Neural progenitor cell (in vitro differentiated cells): ENCODE results near the gene MRPL19. TPM values are rescaled to one million over a fixed set of nuclear protein-coding genes. Genes with fewer than 3 reads are reported as not detected.
"Not testable (repeated sequence)": the region's sequence is repeated elsewhere in the genome, so short reads cannot be mapped to it uniquely, and the experiment has no call there.

Source experiments
- DNase-seq: peaks from one replicate; pipeline ENCODE4 v3.0.0-alpha.2; 2016; ENCODE audit warnings: low spot score
- H2AFZ ChIP-seq: fragments of 200-600 bp; sonication (generic); replicated peaks from 2 replicates; pipeline ENCODE4 v1.6.1; 2016; ENCODE audit warnings: antibody characterized with exemption
- H3F3A ChIP-seq: fragments of 200-600 bp; sonication (generic); 2 replicates; pipeline ENCODE4 v1.6.1; 2016; ENCODE audit warnings: antibody characterized with exemption, low read depth
- H3K27ac ChIP-seq: fragments of 200-600 bp; sonication (generic); 2 replicates; pipeline ENCODE4 v1.5.1; 2016; ENCODE audit warnings: mild to moderate bottlenecking
- H3K27me3 ChIP-seq: fragments of 200-600 bp; sonication (generic); 2 replicates; pipeline ENCODE4 v1.6.1; 2016; ENCODE audit warnings: mild to moderate bottlenecking, moderate library complexity
- H3K36me3 ChIP-seq: fragments of 200-600 bp; sonication (generic); 2 replicates; pipeline ENCODE4 v1.5.1; 2016
- H3K4me1 ChIP-seq: fragments of 200-600 bp; sonication (generic); 2 replicates; pipeline ENCODE4 v1.6.1; 2016; ENCODE audit warnings: mixed run types
- H3K4me2 ChIP-seq: fragments of 200-600 bp; sonication (generic); 2 replicates; pipeline ENCODE4 v1.6.1; 2016
- H3K4me3 ChIP-seq: fragments of 200-600 bp; sonication (generic); 2 replicates; pipeline ENCODE4 v1.5.1; 2016
- H3K79me2 ChIP-seq: fragments of 200-600 bp; sonication (generic); 2 replicates; pipeline ENCODE4 v1.6.1; 2016; ENCODE audit warnings: low read depth
- H3K9ac ChIP-seq: fragments of 200-600 bp; sonication (generic); 2 replicates; pipeline ENCODE4 v1.6.1; 2016
- H3K9me3 ChIP-seq: fragments of 200-600 bp; sonication (generic); 2 replicates; pipeline ENCODE4 v1.5.1; 2016; ENCODE audit warnings: low read depth
- H4K20me1 ChIP-seq: fragments of 200-600 bp; sonication (generic); 2 replicates; pipeline ENCODE4 v1.6.1; 2016; ENCODE audit warnings: low read depth
- H3K27ac Mint-ChIP-seq: 3 replicates; pipeline ENCODE4 v1.8.0; 2021; ENCODE audit warnings: mixed read lengths
- H3K27me3 Mint-ChIP-seq: 2 replicates; pipeline ENCODE4 v1.8.0; 2022; ENCODE audit warnings: low read depth, mild to moderate bottlenecking, inconsistent platforms, moderate library complexity, mixed read lengths; ENCODE audit not compliant: insufficient read depth
- H3K36me3 Mint-ChIP-seq: 3 replicates; pipeline ENCODE4 v1.8.0; 2021; ENCODE audit warnings: mixed read lengths
- H3K4me1 Mint-ChIP-seq: 3 replicates; pipeline ENCODE4 v1.8.0; 2021; ENCODE audit warnings: mixed read lengths
- H3K4me3 Mint-ChIP-seq: 3 replicates; pipeline ENCODE4 v1.8.0; 2021; ENCODE audit warnings: mild to moderate bottlenecking, moderate library complexity, mixed read lengths
- H3K9me3 Mint-ChIP-seq: 3 replicates; pipeline ENCODE4 v1.8.0; 2020; ENCODE audit warnings: mixed read lengths
- EZH2 ChIP-seq: fragments of 200-600 bp; sonication (generic); IDR thresholded peaks from 2 replicates; pipeline ENCODE4 v1.6.1; 2017; ENCODE audit warnings: antibody characterized with exemption, mild to moderate bottlenecking, moderate library complexity
- EZH2phosphoT487 ChIP-seq: fragments of 200-600 bp; sonication (generic); IDR thresholded peaks from 2 replicates; pipeline ENCODE4 v1.6.1; 2017; ENCODE audit warnings: antibody characterized with exemption
- total RNA-seq: library from RNA; depleted of rRNA; stranded (reverse); fragments of >200 nt; gene quantifications from 2 replicates; pipeline ENCODE4 v1.2.3, GENCODE V29; 2015; ENCODE audit warnings: low replicate concordance
- TF ChIP-seq, protein P1 (sequence below): fragments of 200-600 bp; sonication (generic); IDR thresholded peaks from 2 replicates; pipeline ENCODE4 v1.5.1; 2017; ENCODE audit warnings: antibody characterized with exemption, mild to moderate bottlenecking

The MRPL19 gene
- total RNA-seq, 1 donor from 2014 or later, result 80.4 TPM

DNA sequence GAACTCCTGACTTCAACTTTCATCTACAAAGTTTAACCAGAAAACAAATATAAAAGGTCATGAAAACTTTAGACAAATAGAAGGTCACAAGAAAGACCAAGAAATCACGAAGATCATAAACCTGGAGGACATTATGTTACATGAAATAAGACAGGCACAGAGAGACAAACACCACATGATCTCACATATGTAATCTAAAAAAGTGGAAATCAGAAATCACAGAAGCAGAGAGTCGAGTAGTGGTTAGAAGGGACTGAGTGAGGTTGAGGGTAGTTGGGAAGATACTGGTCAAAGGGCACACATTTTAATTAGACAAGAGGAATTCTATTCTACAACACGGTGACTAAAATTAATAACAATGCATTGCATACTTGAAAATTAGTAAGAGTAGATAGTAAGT, 62.7 kb downstream of the MRPL19 start:
- Histone ChIP-seq H3K27ac (no peak overlapping the region), H3K4me2 (peak overlapping the region; percentile 90), H3K9ac (no peak overlapping the region), H3K9me3 (no peaks in the 10 kb centered on the region), H4K20me1 (no peaks in the 10 kb centered on the region), H3F3A (peaks cover 21% of the 10 kb centered on the region), H3K27me3 (no peaks in the 10 kb centered on the region), H2AFZ (no peak overlapping the region), H3K4me1 (peaks cover 26% of the 10 kb centered on the region), H3K4me3 (peak overlapping the region; percentile 49), H3K79me2 (peaks cover 30% of the 10 kb centered on the region), H3K36me3 (no peaks in the 10 kb centered on the region)
- H3K9me3 Mint-ChIP-seq, result no peaks in the 10 kb centered on the region
- no peaks in the 10 kb centered on the region for H3K27me3 Mint-ChIP-seq
- H3K4me3 Mint-ChIP-seq, result peak overlapping the region; percentile 82
- TF ChIP-seq, protein P1, sequence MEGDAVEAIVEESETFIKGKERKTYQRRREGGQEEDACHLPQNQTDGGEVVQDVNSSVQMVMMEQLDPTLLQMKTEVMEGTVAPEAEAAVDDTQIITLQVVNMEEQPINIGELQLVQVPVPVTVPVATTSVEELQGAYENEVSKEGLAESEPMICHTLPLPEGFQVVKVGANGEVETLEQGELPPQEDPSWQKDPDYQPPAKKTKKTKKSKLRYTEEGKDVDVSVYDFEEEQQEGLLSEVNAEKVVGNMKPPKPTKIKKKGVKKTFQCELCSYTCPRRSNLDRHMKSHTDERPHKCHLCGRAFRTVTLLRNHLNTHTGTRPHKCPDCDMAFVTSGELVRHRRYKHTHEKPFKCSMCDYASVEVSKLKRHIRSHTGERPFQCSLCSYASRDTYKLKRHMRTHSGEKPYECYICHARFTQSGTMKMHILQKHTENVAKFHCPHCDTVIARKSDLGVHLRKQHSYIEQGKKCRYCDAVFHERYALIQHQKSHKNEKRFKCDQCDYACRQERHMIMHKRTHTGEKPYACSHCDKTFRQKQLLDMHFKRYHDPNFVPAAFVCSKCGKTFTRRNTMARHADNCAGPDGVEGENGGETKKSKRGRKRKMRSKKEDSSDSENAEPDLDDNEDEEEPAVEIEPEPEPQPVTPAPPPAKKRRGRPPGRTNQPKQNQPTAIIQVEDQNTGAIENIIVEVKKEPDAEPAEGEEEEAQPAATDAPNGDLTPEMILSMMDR, result no peak
- TF ChIP-seq EZH2 (no peak), EZH2phosphoT487 (no peak)
- peaks cover 16% of the 10 kb centered on the region for H3K4me1 Mint-ChIP-seq
- peaks cover 17% of the 10 kb centered on the region for H3K36me3 Mint-ChIP-seq
- H3K27ac Mint-ChIP-seq, result peak overlapping the region; percentile 20
- DNase-seq, result no peak

DNA sequence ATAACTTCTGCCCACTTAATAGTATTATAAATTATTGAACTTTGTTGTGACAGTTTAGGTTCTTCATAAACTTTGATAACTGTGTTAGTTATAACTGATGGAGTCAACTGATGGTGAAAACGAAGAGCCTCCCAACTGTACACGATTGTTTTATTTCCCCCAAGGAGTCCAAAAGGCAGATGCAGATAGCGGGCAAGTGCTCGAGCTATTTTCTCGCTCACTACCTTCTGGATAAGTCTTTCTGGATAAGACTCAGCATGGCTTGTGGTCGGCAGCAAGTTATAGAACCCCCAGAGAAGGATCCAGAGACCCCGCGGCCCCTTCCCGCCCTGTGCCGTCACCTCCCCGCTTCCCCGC, 63.6 kb downstream of the MRPL19 start:
- Mint-ChIP-seq H3K36me3 (peaks cover 13% of the 10 kb centered on the region), H3K27me3 (no peaks in the 10 kb centered on the region), H3K9me3 (no peaks in the 10 kb centered on the region), H3K27ac (peak overlapping the region; percentile 92), H3K4me3 (peak overlapping the region; percentile 91), H3K4me1 (peaks cover 16% of the 10 kb centered on the region)
- peak overlapping the region; percentile 29 for H3K9ac ChIP-seq
- H3K27ac ChIP-seq, result peak overlapping the region; percentile 83
- H3K4me3 ChIP-seq, result peak overlapping the region; percentile 49
- H3K9me3 ChIP-seq, result no peaks in the 10 kb centered on the region
- H3K79me2 ChIP-seq, result peaks cover 30% of the 10 kb centered on the region
- TF ChIP-seq EZH2 (no peak), EZH2phosphoT487 (no peak)
- TF ChIP-seq, protein P1, result no peak
- H3K4me1 ChIP-seq, result peaks cover 26% of the 10 kb centered on the region
- peak overlapping the region; percentile 77 for H2AFZ ChIP-seq
- peaks cover 21% of the 10 kb centered on the region for H3F3A ChIP-seq
- no peaks in the 10 kb centered on the region for H3K27me3 ChIP-seq
- H4K20me1 ChIP-seq, result no peaks in the 10 kb centered on the region
- no peak for DNase-seq
- H3K4me2 ChIP-seq, result peak overlapping the region; percentile 90
- no peaks in the 10 kb centered on the region for H3K36me3 ChIP-seq

DNA sequence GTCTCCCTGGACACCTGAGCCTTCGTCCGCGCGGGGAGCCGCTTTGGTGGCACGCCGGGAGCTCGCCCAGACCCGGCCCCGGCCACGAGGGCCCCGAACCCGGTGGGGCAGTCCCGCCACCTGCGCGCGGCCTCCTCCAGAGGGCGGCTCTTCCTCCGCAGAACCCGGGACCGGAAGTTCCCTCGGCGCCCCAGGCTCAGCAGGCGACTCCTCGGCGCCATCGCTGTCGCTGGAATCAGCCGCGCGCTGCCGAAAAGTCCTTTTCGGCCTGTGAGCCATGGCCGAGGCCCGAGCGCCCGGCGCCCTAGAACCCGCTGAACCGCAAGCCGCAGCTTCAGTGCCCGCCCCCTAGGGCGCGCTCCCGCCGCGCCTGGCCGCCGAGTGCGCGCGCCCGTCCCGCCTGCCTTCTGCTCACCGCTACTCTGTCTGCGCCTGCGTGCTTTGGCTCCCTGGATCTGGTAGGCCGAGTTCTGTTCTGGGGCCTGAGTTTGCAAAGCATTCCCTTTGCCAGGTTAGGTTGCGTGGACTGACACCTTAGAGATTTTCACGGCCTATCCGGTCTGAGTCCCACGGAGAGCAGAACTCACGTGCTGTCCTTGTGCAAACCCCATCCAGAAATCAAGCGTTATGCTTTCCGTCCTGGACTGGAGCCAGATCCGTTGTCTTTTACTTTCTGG, 64.1 kb downstream of the MRPL19 start, which contains the start of gene GCFC2:
Gene GCFC2 (minus strand): TSS at position 339 of the 677 bp plus-strand sequence. CDS start 60 bp downstream, at position 279.
- DNase-seq, result peak; percentile 89
- H3K27ac Mint-ChIP-seq, result peak within 1 kb of the TSS; percentile 92
- Histone ChIP-seq H3K4me2 (peak within 1 kb of the TSS; percentile 90), H3K9me3 (no peaks in the 10 kb centered on the region), H3K27ac (peak within 1 kb of the TSS; percentile 83), H3K4me3 (peak within 1 kb of the TSS; percentile 49), H3K4me1 (peaks cover 26% of the 10 kb centered on the region), H3K27me3 (no peaks in the 10 kb centered on the region), H3F3A (peaks cover 21% of the 10 kb centered on the region), H3K36me3 (no peaks in the 10 kb centered on the region), H3K79me2 (peaks cover 30% of the 10 kb centered on the region), H3K9ac (peak within 1 kb of the TSS; percentile 29), H2AFZ (peak within 1 kb of the TSS; percentile 77), H4K20me1 (no peaks in the 10 kb centered on the region)
- no peaks in the 10 kb centered on the region for H3K27me3 Mint-ChIP-seq
- H3K36me3 Mint-ChIP-seq, result peaks cover 11% of the 10 kb centered on the region
- TF ChIP-seq, protein P1, result peak; percentile 51
- peak; percentile 58 for TF ChIP-seq EZH2
- TF ChIP-seq EZH2phosphoT487, result no peak
- no peaks in the 10 kb centered on the region for H3K9me3 Mint-ChIP-seq
- H3K4me3 Mint-ChIP-seq, result peak within 1 kb of the TSS; percentile 91
- H3K4me1 Mint-ChIP-seq, result peaks cover 16% of the 10 kb centered on the region

DNA sequence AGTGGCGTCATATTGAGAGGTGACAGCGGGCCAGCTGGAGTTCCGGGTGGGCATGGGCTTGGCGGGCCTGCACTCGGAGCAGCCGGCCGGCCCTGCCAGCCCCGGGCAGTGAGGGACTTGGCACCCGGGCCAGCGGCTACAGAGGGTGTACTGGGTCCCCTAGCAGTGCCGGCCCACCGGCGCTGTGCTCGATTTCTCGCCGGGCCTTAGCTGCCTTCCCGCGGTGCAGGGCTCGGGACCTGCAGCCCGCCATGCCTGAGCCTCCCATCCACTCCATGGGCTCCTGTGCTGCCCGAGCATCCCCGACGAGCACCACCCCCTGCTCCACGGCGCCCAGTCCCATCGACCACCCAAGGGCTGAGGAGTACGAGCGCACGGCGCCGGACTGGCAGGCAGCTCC, 65.0 kb downstream of the MRPL19 start:
- not testable (repeated sequence) for H3K9ac ChIP-seq, H3K27me3 Mint-ChIP-seq, H3K9me3 Mint-ChIP-seq, H3K27ac Mint-ChIP-seq, H3K27ac ChIP-seq, H3K36me3 Mint-ChIP-seq, H4K20me1 ChIP-seq, H3K9me3 ChIP-seq, H3K27me3 ChIP-seq, H3K4me3 Mint-ChIP-seq, H3K36me3 ChIP-seq, DNase-seq, H2AFZ ChIP-seq
- Histone ChIP-seq H3K4me1 (peaks cover 26% of the 10 kb centered on the region), H3F3A (peaks cover 21% of the 10 kb centered on the region), H3K4me3 (peak overlapping the region; percentile 49), H3K79me2 (peaks cover 30% of the 10 kb centered on the region), H3K4me2 (peak overlapping the region; percentile 90)
- H3K4me1 Mint-ChIP-seq, result peaks cover 16% of the 10 kb centered on the region
